ENCODE data around the gene TIGIT. TPM values are rescaled to one million over a fixed set of nuclear protein-coding genes. Genes with fewer than 3 reads are reported as not detected.

The TIGIT gene
- total and polyA plus RNA-seq, 2 experiments from 2014 or later: 0.39 TPM; not detected in 1

DNA sequence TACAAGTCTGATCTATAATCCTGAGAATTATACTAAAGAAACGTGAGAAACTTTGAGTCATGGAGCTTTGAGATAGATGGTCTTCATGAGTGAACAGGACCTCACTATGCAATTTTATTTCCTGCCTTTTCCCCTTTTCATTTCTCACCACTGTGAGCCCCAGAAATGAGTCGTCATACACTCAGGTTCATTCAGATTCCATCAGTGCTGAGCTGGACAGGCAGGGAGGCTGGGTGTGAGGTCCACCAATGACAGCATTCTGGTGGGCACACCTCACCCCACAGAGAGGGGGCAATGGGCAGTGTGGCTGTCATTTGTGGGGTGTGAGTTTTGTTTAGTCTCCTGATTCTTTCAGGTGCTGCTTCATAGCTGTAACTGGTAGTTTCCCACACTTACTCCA, 16.9 kb downstream of the TIGIT start:
- Histone ChIP-seq H3K4me2 (no peak overlapping the region), H3K36me3 (replicated peaks; ENCODE audit: insufficient read depth, low read depth) (no peaks in the 10 kb centered on the region), H3K9me3 (ENCODE audit: low read depth) (no peaks in the 10 kb centered on the region), H3K79me2 (no peaks in the 10 kb centered on the region), H3K27ac (no peak overlapping the region), H3K9me2 (replicated peaks; ENCODE audit: insufficient read depth) (no peaks in the 10 kb centered on the region), H3K4me1 (ENCODE audit: insufficient read depth) (no peaks in the 10 kb centered on the region), H4K20me1 (ENCODE audit: insufficient read depth, poor library complexity, severe bottlenecking) (no peaks in the 10 kb centered on the region), H3K27me3 (no peaks in the 10 kb centered on the region), H2AFZ (no peak overlapping the region), H3K4me3 (no peak overlapping the region)
- TF ChIP-seq EZH2 (IDR thresholded peaks at IDR 0.05; ENCODE audit: borderline replicate concordance) (no peak), EZH2phosphoT487 (IDR thresholded peaks at IDR 0.05; ENCODE audit: low read depth, severe bottlenecking, unreplicated experiment) (no peak)
- TF ChIP-seq, protein P1, sequence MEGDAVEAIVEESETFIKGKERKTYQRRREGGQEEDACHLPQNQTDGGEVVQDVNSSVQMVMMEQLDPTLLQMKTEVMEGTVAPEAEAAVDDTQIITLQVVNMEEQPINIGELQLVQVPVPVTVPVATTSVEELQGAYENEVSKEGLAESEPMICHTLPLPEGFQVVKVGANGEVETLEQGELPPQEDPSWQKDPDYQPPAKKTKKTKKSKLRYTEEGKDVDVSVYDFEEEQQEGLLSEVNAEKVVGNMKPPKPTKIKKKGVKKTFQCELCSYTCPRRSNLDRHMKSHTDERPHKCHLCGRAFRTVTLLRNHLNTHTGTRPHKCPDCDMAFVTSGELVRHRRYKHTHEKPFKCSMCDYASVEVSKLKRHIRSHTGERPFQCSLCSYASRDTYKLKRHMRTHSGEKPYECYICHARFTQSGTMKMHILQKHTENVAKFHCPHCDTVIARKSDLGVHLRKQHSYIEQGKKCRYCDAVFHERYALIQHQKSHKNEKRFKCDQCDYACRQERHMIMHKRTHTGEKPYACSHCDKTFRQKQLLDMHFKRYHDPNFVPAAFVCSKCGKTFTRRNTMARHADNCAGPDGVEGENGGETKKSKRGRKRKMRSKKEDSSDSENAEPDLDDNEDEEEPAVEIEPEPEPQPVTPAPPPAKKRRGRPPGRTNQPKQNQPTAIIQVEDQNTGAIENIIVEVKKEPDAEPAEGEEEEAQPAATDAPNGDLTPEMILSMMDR (IDR thresholded peaks at IDR 0.05; ENCODE audit: poor library complexity): no peak
- WGBS (ENCODE audit: low lambda C conversion rate, missing lambda C conversion rate): 88% methylated on average over 2 of the region's 2 CpGs
- no peak for DNase-seq (ENCODE audit: low spot score)

DNA sequence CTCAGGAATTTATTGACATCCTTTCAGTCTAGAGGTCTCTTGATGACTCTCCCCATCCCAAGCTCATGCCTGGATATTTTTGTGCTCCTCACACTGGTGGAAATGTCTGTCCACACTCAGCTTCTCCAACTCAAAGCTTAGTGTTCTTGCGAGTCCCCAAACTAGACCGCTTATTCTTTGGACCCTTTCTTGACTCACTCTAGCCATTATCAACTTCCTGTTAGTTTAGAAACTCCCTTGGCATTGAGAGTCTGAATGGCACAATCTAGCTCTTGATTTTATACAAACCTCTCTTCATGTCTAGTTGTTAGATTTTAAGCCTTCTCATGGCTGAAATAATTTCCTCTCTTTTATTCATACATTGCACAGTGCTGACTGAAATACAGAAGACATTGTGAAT, 19.6 kb downstream of the TIGIT start:
- Histone ChIP-seq H3K36me3 (replicated peaks; ENCODE audit: insufficient read depth, low read depth) (no peaks in the 10 kb centered on the region), H3K27ac (no peak overlapping the region), H3K4me1 (ENCODE audit: insufficient read depth) (no peaks in the 10 kb centered on the region), H3K79me2 (no peaks in the 10 kb centered on the region), H3K9me3 (ENCODE audit: low read depth) (no peaks in the 10 kb centered on the region), H2AFZ (no peak overlapping the region), H3K9me2 (replicated peaks; ENCODE audit: insufficient read depth) (no peaks in the 10 kb centered on the region), H3K27me3 (no peaks in the 10 kb centered on the region), H4K20me1 (ENCODE audit: insufficient read depth, poor library complexity, severe bottlenecking) (no peaks in the 10 kb centered on the region), H3K4me2 (no peak overlapping the region), H3K4me3 (no peak overlapping the region)
- WGBS (ENCODE audit: low lambda C conversion rate, missing lambda C conversion rate): 93% methylated on average over 2 of the region's 2 CpGs
- TF ChIP-seq, protein P1 (IDR thresholded peaks at IDR 0.05; ENCODE audit: poor library complexity): no peak
- no peak for TF ChIP-seq EZH2phosphoT487 (IDR thresholded peaks at IDR 0.05; ENCODE audit: low read depth, severe bottlenecking, unreplicated experiment)
- no peak for TF ChIP-seq EZH2 (IDR thresholded peaks at IDR 0.05; ENCODE audit: borderline replicate concordance)
- DNase-seq (ENCODE audit: low spot score): no peak

DNA sequence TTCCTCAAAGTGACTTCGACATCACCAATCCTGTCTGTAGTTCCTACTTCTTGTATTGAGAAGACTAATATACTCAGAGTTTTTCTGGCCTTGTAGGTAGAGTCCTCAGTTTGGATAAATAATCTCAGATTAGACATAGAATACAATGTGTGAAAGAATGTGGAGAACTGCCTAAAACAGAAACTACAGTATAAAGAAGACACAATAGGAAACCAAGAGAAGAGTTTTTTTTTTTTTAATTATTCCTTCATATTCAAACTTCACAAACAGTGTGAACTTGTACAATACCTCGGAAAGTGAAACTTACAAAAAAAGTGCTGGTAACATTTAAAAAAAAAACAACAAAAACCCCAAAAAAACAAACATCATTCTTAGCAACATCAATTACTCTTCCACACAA, 20.5 kb downstream of the TIGIT start:
- TF ChIP-seq EZH2phosphoT487 (IDR thresholded peaks at IDR 0.05; ENCODE audit: low read depth, severe bottlenecking, unreplicated experiment): no peak
- no peak for TF ChIP-seq EZH2 (IDR thresholded peaks at IDR 0.05; ENCODE audit: borderline replicate concordance)
- TF ChIP-seq, protein P1 (IDR thresholded peaks at IDR 0.05; ENCODE audit: poor library complexity): no peak
- no peaks in the 10 kb centered on the region for H3K79me2 ChIP-seq
- no peaks in the 10 kb centered on the region for H3K4me1 ChIP-seq (ENCODE audit: insufficient read depth)
- no peaks in the 10 kb centered on the region for H4K20me1 ChIP-seq (ENCODE audit: insufficient read depth, poor library complexity, severe bottlenecking)
- H3K9me3 ChIP-seq (ENCODE audit: low read depth): no peaks in the 10 kb centered on the region
- no peaks in the 10 kb centered on the region for H3K36me3 ChIP-seq (replicated peaks; ENCODE audit: insufficient read depth, low read depth)
- no peak overlapping the region for H2AFZ ChIP-seq
- H3K4me2 ChIP-seq: no peak overlapping the region
- H3K4me3 ChIP-seq: no peak overlapping the region
- WGBS (ENCODE audit: low lambda C conversion rate, missing lambda C conversion rate): 98% methylated on average over 2 of the region's 2 CpGs
- H3K27me3 ChIP-seq: no peaks in the 10 kb centered on the region
- H3K27ac ChIP-seq: no peak overlapping the region
- DNase-seq (ENCODE audit: low spot score): no peak
- H3K9me2 ChIP-seq (replicated peaks; ENCODE audit: insufficient read depth): no peaks in the 10 kb centered on the region

DNA sequence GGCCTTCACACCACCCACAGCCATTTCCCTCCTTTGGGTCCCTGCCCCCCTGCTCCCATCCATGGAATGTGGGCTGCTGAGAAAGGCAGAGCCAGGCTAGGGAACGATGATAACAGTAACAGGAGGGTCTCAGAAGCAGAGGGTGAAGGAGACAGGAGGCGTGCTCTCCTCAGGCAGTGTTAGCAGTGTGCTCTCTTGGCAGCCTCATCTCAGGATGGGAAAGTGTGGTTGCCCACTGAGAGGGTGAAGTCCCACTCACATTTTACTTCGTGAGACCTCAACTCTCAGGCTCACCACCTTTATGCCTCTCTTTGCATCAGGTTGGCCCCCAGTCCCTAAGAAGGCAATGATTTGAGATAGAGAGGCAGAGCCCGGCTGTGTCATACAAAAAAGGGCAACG, 24.5 kb downstream of the TIGIT start:
- H3K4me1 ChIP-seq (ENCODE audit: insufficient read depth): no peaks in the 10 kb centered on the region
- no peaks in the 10 kb centered on the region for H3K36me3 ChIP-seq (replicated peaks; ENCODE audit: insufficient read depth, low read depth)
- H3K27ac ChIP-seq: no peak overlapping the region
- no peaks in the 10 kb centered on the region for H3K79me2 ChIP-seq
- H3K4me2 ChIP-seq: no peak overlapping the region
- TF ChIP-seq EZH2phosphoT487 (IDR thresholded peaks at IDR 0.05; ENCODE audit: low read depth, severe bottlenecking, unreplicated experiment) (no peak), EZH2 (IDR thresholded peaks at IDR 0.05; ENCODE audit: borderline replicate concordance) (no peak)
- TF ChIP-seq, protein P1 (IDR thresholded peaks at IDR 0.05; ENCODE audit: poor library complexity): no peak
- no peak for DNase-seq (ENCODE audit: low spot score)
- H4K20me1 ChIP-seq (ENCODE audit: insufficient read depth, poor library complexity, severe bottlenecking): no peaks in the 10 kb centered on the region
- H3K27me3 ChIP-seq: no peaks in the 10 kb centered on the region
- H3K9me3 ChIP-seq (ENCODE audit: low read depth): no peaks in the 10 kb centered on the region
- no peak overlapping the region for H3K4me3 ChIP-seq
- 93% methylated on average over 5 of the region's 5 CpGs for WGBS (ENCODE audit: low lambda C conversion rate, missing lambda C conversion rate)
- no peak overlapping the region for H2AFZ ChIP-seq
- H3K9me2 ChIP-seq (replicated peaks; ENCODE audit: insufficient read depth): no peaks in the 10 kb centered on the region

Data from hepatocyte (in vitro differentiated cells).